GM12891 (cell line): ENCODE results near the gene GRK6.

Experiments used
- DNase-seq: peaks from one replicate; pipeline ENCODE4 v3.0.0; 2011; ENCODE audit warnings: low spot score; ENCODE audit not compliant: insufficient read length
- FAIRE-seq: peaks from 2 replicates; lab custom pipeline; 2011; peaks lifted over from hg19 to GRCh38; lab: Jason Lieb, UNC
- PAX5 ChIP-seq: IDR thresholded peaks from 2 replicates; pipeline ENCODE4 v1.6.1; 2011; ENCODE audit warnings: low read length, moderate library complexity, mild to moderate bottlenecking; ENCODE audit not compliant: insufficient read depth, severe bottlenecking
- POLR2A ChIP-seq: IDR thresholded peaks from 2 replicates; pipeline ENCODE4 v1.6.1; 2011; ENCODE audit warnings: low read depth, low read length, control low read depth
- POLR2AphosphoS5 ChIP-seq: IDR thresholded peaks from 2 replicates; pipeline ENCODE4 v1.6.1; 2011; ENCODE audit warnings: low read depth, low read length, control low read depth
- POU2F2 ChIP-seq: IDR thresholded peaks from 2 replicates; pipeline ENCODE4 v1.6.1; 2011; ENCODE audit warnings: low read depth, mild to moderate bottlenecking, control low read depth, low read length, moderate library complexity
- SPI1 ChIP-seq: IDR thresholded peaks from 2 replicates; pipeline ENCODE4 v1.6.1; 2011; ENCODE audit warnings: low read depth, low read length, control low read depth
- TAF1 ChIP-seq: IDR thresholded peaks from 2 replicates; pipeline ENCODE4 v1.6.1; 2011; ENCODE audit warnings: low read depth, low read length, control low read depth

The GRK6 gene

DNA sequence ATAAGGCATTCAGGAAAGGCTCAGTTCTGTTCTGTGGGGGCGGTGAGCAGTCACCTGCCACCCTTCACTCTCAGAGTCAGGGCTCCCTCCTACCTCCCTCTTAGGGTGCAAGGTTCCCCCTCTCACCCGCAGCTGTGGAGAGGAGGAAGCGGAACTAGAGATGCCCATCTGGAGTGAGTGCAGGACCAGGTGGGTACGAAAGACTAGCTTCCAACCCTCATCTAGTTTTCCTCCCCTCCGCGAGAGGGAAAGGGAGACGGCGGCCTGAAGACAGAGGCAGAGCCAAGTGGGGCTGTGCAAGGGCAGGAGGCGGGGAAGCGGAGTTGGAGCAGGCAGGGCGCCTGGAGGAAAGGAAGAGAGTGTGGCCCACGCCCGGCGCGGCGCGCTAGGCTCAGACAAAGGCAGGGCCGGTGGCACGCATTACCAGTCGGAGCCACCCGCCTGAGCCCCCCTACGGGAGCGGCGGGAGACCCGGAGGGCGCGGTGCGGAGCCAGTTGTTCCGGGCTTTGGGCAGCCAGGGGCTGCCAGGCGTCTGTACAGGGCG is 27.4 kb downstream of the GRK6 start:
- DNase-seq (no peak), FAIRE-seq (no peak)
- TF ChIP-seq TAF1 (no peak), SPI1 (peak; percentile 33; the same call in 1 of the 2 replicates), POU2F2 (no peak), POLR2A (no peak), PAX5 (no peak), POLR2AphosphoS5 (no peak)

DNA sequence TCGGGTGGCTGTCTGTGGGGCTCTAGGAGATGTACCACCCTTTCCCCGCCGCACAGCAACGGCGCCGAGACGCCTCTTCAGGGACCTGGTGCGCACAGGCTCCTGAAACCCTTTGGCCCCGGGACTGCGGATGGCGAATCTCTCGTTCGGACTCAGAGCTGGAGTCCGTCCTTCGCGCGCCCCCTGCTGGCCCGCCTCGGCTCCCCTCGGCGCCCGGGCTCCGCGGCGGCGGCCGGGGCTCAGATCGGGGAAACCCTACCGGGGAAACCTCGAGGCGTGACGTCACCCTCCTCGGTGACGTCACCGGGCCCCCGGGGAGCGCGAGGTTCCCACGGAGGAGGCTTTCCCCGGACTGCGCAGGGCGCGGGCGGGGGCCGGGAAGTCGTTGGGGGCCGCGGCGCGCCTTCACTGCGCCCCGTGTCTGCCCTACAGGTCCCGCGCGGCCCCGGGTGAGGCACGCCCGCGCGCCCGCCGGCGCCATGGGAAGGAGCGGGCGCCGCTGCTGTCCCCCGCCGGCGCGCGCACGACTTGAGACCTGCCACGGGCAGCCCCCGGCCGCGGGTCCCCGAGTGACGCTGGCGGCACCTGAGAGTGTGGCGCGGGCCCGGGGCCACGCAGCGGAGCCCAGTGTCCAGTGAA is 28.0 kb downstream of the GRK6 start:
- no peak for TF ChIP-seq TAF1
- no peak for TF ChIP-seq PAX5
- TF ChIP-seq SPI1: no peak
- TF ChIP-seq POLR2AphosphoS5: no peak
- TF ChIP-seq POU2F2: no peak
- TF ChIP-seq POLR2A: no peak
- DNase-seq (peak; percentile 99), FAIRE-seq (no peak)

DNA sequence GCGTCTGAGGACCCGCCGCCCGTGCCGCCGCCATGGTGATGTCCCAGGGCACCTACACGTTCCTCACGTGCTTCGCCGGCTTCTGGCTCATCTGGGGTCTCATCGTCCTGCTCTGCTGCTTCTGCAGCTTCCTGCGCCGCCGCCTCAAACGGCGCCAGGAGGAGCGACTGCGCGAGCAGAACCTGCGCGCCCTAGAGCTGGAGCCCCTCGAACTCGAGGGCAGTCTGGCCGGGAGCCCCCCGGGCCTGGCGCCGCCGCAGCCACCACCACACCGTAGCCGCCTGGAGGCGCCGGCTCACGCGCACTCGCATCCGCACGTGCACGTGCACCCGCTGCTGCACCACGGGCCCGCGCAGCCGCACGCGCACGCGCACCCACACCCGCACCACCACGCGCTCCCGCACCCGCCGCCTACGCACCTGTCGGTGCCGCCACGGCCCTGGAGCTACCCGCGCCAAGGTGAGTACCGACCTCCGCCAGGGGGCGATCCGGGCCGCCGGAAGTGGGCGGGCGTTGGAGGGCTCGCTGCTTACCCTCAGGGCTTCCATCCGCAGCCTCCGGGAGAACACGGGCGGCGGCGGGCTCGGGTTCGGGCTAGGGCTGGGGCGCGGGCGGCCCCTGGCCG is 28.7 kb downstream of the GRK6 start:
- FAIRE-seq (peak; percentile 99), DNase-seq (peak; percentile 87)
- no peak; the same call in 1 of the 2 replicates for TF ChIP-seq POLR2A
- TF ChIP-seq PAX5: peak; percentile 35
- TF ChIP-seq POU2F2: no peak
- 0 out of 2 replicates have a peak, but pooled peaks have one; percentile 14 for TF ChIP-seq TAF1
- no peak for TF ChIP-seq SPI1
- peak; percentile 72 for TF ChIP-seq POLR2AphosphoS5

DNA sequence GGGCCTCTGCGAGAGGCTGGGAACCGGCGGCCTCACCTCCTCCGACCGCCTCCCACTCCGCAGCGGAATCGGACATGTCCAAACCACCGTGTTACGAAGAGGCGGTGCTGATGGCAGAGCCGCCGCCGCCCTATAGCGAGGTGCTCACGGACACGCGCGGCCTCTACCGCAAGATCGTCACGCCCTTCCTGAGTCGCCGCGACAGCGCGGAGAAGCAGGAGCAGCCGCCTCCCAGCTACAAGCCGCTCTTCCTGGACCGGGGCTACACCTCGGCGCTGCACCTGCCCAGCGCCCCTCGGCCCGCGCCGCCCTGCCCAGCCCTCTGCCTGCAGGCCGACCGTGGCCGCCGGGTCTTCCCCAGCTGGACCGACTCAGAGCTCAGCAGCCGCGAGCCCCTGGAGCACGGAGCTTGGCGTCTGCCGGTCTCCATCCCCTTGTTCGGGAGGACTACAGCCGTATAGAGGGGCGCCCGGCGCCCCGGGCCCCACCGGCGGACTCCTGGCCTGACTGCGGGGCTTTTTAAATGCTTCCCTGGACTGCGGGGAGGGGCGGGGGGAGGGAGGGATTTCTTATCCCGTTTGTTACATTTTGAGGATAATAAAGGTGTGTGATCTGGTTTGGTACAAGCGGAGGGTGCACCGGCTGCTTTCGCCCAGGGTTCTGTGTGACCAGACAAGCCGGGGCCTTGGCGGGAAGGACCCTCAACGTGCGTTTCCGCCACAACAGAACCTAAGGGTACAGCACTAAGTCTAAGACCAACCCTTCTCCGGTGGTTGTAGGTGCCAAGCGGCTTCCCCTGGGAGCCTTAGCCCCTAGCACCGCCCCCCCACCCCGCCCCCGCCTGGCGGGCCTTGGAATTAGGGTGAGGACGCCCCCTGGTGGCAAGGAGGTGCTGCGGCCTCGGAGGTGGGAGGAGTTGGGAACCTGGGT is 29.4 kb downstream of the GRK6 start:
- TF ChIP-seq SPI1 (no peak), POU2F2 (no peak), TAF1 (no peak), POLR2A (peak; percentile 32; the same call in 1 of the 2 replicates), POLR2AphosphoS5 (0 out of 2 replicates have a peak, but pooled peaks have one; percentile 8), PAX5 (no peak)
- FAIRE-seq (peak; percentile 84), DNase-seq (peak; percentile 96)

DNA sequence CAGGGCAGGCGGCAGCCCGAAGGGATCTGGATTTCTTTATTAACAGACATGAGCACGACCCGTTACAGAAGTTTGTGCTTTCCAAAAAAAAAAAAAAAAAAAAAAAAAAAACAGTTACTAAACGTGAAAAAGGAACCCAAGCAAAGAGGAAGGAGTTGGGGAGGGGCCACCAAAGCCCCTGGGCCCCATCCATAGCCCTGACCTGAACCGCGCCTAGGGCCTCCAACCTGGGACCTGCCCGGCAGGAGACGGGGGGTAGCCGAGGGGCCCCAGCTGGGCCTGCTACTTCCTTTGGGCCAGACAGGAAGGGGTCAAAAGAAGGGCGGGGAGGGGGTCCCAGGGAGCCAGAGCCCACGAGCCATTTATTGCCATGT is 30.1 kb downstream of the GRK6 start:
- no peak for DNase-seq
- TF ChIP-seq TAF1 (no peak), PAX5 (no peak), SPI1 (no peak), POU2F2 (no peak), POLR2AphosphoS5 (no peak), POLR2A (no peak)
- no peak for FAIRE-seq

DNA sequence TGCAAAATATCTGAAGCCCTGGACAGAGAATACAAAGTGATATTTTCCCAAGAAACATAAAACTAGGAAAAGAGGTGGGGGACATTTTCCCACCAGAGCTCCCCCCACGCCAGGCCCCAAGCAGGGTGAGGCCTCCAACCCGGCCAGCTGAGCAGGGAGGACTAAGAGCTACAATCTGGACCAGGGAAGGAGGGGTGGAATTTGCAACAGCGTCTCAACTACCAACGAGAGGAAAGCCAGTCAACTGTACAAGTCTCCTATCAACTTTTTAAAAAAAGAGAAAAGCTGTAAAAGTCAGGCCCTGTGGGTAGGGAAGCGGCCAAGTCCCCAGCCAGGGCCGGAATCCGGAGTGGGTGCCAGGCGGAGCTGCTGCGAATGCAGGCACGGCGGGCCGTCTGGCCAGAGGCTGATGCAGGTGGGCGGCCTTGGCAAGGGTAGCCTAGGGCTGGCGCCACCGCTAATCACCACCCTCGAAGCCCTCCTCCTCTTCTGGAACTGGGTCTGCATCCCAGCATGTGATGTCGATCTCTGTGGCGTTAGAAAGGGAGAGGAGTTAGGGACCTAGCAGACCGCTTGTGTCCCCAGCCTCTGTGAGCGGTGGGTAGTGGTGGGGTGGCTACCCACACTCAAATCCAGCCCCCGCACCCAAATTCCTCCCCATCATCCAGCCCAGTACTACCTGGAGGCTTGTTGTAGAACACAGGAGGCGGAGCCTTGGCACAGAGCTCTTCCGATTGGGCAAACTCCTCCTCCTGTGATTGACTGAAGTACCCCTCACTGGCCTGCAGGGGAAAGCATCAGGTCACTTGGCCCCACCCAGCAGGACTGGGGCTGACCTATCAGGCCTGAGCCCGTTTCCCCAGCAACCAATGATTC is 30.7 kb downstream of the GRK6 start:
- FAIRE-seq: peak; percentile 99
- DNase-seq: peak; percentile 96

DNA sequence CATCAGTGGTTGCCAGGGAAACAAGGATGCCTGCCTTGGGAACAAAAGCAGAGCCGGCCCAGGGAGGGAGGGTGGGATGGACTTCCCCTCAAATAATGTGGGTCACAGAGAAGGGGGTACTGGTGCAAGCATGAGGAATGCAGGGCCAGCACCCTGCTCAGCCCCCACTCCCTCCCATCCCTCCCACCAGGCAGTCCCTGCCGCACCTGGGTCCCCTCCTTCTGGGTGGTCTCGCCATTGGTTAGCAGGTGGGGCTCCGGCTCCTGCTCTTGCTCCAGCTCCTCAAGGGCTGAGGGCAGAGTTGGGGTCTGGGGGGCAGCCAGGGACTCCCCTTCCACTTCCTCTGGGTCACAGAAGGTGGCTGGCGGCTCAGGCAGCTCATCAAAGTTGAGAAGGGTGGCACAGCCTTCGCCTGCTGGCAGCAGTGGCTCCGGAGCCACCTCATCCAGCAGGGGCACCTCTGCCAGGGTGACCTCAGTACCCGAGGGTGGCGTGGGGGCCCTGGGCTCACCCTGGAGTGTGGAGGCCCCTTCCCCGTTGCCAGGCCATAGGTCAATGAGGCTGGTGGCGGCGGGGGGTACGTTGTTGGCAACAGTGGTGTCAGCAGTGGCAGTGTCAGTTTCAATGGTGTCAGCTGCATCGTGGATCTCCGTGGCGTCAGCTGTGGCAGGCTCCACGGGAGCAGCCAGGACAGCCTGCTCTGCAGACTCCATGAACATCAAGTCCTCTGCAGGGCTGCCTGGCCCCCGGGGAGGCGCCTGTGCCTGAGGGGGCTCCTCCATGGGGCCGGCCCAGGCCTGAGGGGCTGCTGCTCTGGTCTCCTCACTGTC is 31.6 kb downstream of the GRK6 start:
- no peak for DNase-seq
- no peak for FAIRE-seq
- no peak for TF ChIP-seq POLR2AphosphoS5
- no peak for TF ChIP-seq TAF1
- TF ChIP-seq SPI1: no peak
- TF ChIP-seq PAX5: no peak
- TF ChIP-seq POLR2A: 0 out of 2 replicates have a peak, but pooled peaks have one; percentile 7
- no peak for TF ChIP-seq POU2F2

More for the DNA sequence above, 30.7 kb downstream of the GRK6 start:
- TF ChIP-seq POLR2A (0 out of 2 replicates have a peak, but pooled peaks have one; percentile 41), POU2F2 (0 out of 2 replicates have a peak, but pooled peaks have one; percentile 19), PAX5 (no peak)
